Testis (tissue), 3 donors: ENCODE results near the gene RAD1. TPM values are rescaled to one million over a fixed set of nuclear protein-coding genes. Genes with fewer than 3 reads are reported as not detected.
"Not testable (repeated sequence)": the region's sequence is repeated elsewhere in the genome, so short reads cannot be mapped to it uniquely, and the experiment has no call there.

ENCODE experiments used
- DNase-seq: peaks from one replicate; pipeline ENCODE4 v3.0.0-alpha.2; 2019
- H3K27ac ChIP-seq, 2 donors: fragments of 200-600 bp; sonication (generic); one replicate each; pipeline ENCODE4 v1.5.1; 2019
- H3K27me3 ChIP-seq: fragments of 200-600 bp; sonication (generic); one replicate; pipeline ENCODE4 v1.5.1; 2019
- H3K36me3 ChIP-seq: fragments of 200-600 bp; sonication (generic); one replicate; pipeline ENCODE4 v1.5.1; 2017; ENCODE audit warnings: low read depth; ENCODE audit errors: missing control alignments
- H3K4me1 ChIP-seq: fragments of 200-600 bp; sonication (generic); one replicate; pipeline ENCODE4 v1.5.1; 2019
- H3K4me3 ChIP-seq, 2 donors: fragments of 200-600 bp; sonication (generic); one replicate each; pipeline ENCODE4 v1.5.1; 2017 to 2019
- H3K9me3 ChIP-seq: fragments of 200-600 bp; sonication (generic); one replicate; pipeline ENCODE4 v1.5.1; 2017
- POLR2A ChIP-seq: fragments of 450-650 bp; IDR thresholded peaks from one replicate; pipeline ENCODE4 v1.6.1; 2017; ENCODE audit warnings: antibody characterized with exemption, mild to moderate bottlenecking, moderate library complexity
- whole genome bisulfite sequencing, 2 donors: methylation state at CpG; one replicate each; pipeline ENCODE4 v1.1.5; 2018; 5-methylcytosine and 5-hydroxymethylcytosine counted together
- intact Hi-C: fragments of 100-400 bp; cut with DNase I; formaldehyde crosslinking; loops from one replicate; pipeline ENCODE4 v1.15.1; 2023; ENCODE audit warnings: low total_unique reads
- polyA plus RNA-seq: library from polyadenylated mRNA; stranded (reverse); fragments of 350-450 nt; fragmentation: Illumina TruSeq; extraction: RNeasy Lipid Tissue Mini Kit (QIAGEN cat#74804); gene quantifications from one replicate; pipeline ENCODE4 v1.2.3, GENCODE V29; 2014; ENCODE audit warnings: low read depth, low replicate concordance; ENCODE audit not compliant: insufficient read depth
- total RNA-seq, 2 donors: library from RNA; depleted of rRNA; stranded (reverse); fragments of >200 nt; gene quantifications; one replicate each; pipeline ENCODE4 v1.2.3, GENCODE V29; 2016
- TF ChIP-seq, protein P1 (sequence below), 3 experiments: fragments of 450-650 bp in 2 of 3; fragments of 200-600 bp in 1 of 3; sonication (generic) in 1 of 3; IDR thresholded peaks; one replicate each; pipeline ENCODE4 v1.5.1; 2016 to 2019; ENCODE audit warnings: antibody characterized with exemption in 3 of 3, mild to moderate bottlenecking in 2 of 3, moderate library complexity in 1 of 3

Gene RAD1
- total and polyA plus RNA-seq, 3 donors from 2014 or later: 41.4 to 45.7 (median 45.5) TPM

DNA sequence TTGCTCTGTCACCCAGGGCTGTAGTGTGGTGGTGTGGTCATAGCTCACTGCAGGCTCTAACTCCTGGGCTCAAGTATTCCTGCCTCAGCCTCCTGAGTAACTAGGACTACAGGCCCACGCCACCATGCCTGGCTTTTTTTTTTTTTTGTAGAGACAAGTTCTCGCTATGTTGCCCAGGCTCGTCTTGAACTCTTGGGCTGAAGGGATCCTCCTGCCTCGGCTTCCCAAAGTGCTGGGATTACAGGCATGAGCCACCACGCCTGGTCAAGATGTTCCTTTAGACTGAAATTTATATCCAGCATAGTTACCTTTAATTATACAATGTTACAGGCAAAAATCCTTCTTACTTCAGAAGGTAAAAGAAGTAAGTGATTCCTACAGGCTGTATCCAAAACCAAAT is 12.5 kb upstream of the RAD1 start:
- Histone ChIP-seq H3K27me3 (no peaks in the 10 kb centered on the region), H3K27ac (no peak overlapping the region), H3K4me1 (peaks cover 15% of the 10 kb centered on the region), H3K36me3 (no peaks in the 10 kb centered on the region), H3K9me3 (no peaks in the 10 kb centered on the region), H3K4me3 (no peak overlapping the region)
- TF ChIP-seq, protein P1, sequence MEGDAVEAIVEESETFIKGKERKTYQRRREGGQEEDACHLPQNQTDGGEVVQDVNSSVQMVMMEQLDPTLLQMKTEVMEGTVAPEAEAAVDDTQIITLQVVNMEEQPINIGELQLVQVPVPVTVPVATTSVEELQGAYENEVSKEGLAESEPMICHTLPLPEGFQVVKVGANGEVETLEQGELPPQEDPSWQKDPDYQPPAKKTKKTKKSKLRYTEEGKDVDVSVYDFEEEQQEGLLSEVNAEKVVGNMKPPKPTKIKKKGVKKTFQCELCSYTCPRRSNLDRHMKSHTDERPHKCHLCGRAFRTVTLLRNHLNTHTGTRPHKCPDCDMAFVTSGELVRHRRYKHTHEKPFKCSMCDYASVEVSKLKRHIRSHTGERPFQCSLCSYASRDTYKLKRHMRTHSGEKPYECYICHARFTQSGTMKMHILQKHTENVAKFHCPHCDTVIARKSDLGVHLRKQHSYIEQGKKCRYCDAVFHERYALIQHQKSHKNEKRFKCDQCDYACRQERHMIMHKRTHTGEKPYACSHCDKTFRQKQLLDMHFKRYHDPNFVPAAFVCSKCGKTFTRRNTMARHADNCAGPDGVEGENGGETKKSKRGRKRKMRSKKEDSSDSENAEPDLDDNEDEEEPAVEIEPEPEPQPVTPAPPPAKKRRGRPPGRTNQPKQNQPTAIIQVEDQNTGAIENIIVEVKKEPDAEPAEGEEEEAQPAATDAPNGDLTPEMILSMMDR (IDR thresholded peaks at IDR 0.05): no peak
- TF ChIP-seq POLR2A: no peak
- intact Hi-C loops: no loop called here
- WGBS, 2 donors: 88 to 91% methylated on average over 5 of the region's 5 CpGs
- DNase-seq: no peak

DNA sequence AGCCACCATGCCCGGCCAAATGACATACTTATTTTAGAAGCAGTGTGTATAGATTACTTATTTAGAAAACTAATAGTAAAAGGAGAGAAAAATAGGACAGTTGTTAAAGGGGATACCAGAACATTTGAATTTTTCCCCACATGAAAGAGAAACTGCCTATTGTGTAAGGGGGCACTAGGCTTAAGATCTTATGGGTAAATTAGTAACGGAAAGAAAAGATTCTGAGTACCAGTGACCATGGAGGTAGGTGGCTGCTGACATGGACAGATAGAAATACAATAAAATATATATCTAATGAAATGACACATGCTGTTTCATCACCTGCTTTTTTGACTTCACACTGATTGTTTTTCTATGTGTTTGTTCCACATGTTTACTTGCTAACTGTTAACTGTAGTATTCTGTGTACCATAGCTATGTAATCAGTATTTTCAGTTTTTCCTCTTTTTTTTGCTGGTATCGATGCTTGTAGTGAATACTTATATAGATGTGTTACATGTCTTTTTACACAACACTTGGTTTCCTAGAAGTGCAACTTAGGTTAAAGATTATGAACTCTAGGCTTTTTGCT is 11.1 kb upstream of the RAD1 start:
- no peak for DNase-seq
- no peaks in the 10 kb centered on the region for H3K27me3 ChIP-seq
- H3K36me3 ChIP-seq: no peaks in the 10 kb centered on the region
- no peak overlapping the region for H3K27ac ChIP-seq
- WGBS, 2 donors: 89 to 93% methylated on average over 3 of the region's 3 CpGs
- TF ChIP-seq, protein P1 (IDR thresholded peaks at IDR 0.05): no peak
- no peak for TF ChIP-seq POLR2A
- intact Hi-C loops: no loop called here
- peaks cover 12% of the 10 kb centered on the region for H3K4me1 ChIP-seq
- H3K4me3 ChIP-seq: no peak overlapping the region
- no peaks in the 10 kb centered on the region for H3K9me3 ChIP-seq

GRCh38 chr5:34924462-34924765 is 9.1 kb upstream of the RAD1 start:
- no peak for DNase-seq
- H3K4me1 ChIP-seq: no peaks in the 10 kb centered on the region
- TF ChIP-seq, protein P1 (IDR thresholded peaks at IDR 0.05): no peak
- no peak for TF ChIP-seq POLR2A
- H3K27me3 ChIP-seq: no peaks in the 10 kb centered on the region
- no peak overlapping the region for H3K4me3 ChIP-seq
- H3K27ac ChIP-seq: no peak overlapping the region
- no peaks in the 10 kb centered on the region for H3K36me3 ChIP-seq
- intact Hi-C loops: no loop called here
- H3K9me3 ChIP-seq: no peaks in the 10 kb centered on the region

DNA sequence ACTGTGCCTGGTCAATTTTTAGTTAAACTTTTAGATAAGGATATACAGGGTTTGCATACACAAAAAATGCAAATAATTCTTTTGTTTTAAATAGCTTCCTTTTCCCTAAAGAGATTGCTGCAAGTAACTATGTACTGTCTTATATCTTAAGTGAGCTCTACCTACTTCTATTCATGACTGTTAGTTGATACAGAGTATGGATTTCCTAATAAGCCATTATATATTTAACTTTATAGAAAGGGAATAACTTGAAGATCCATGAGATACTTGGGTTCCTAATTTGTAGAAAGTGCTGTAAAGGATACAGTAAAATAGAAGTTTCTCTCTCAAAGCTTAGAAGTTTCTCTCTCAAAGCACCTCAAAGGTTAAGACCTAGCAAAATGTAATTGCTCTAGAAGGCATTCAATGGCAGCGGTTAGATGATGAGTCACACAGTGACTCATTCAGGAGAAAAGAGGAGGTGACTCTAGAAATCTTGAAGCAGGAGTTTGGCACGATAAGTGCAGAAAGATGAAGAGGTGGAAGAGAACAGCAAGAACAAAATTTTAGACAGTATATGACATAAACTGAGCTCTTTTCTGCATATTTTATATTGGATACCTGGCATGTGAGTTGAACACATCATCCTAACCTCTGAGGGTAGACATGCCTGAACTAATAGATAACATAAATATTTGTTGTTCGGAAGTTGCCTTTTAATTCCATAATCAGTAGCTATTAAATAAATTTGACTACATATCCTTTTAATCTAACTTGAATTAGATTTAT is 8.6 kb upstream of the RAD1 start:
- no peaks in the 10 kb centered on the region for H3K27me3 ChIP-seq
- TF ChIP-seq, protein P1 (IDR thresholded peaks at IDR 0.05): no peak
- no peak for TF ChIP-seq POLR2A
- no peak overlapping the region for H3K27ac ChIP-seq
- no peak for DNase-seq
- no peak overlapping the region for H3K4me3 ChIP-seq
- no peaks in the 10 kb centered on the region for H3K4me1 ChIP-seq
- 61 to 62% methylated on average over 3 of the region's 3 CpGs for WGBS, 2 donors
- no peaks in the 10 kb centered on the region for H3K9me3 ChIP-seq
- intact Hi-C loops: no loop called here
- H3K36me3 ChIP-seq: no peaks in the 10 kb centered on the region

DNA sequence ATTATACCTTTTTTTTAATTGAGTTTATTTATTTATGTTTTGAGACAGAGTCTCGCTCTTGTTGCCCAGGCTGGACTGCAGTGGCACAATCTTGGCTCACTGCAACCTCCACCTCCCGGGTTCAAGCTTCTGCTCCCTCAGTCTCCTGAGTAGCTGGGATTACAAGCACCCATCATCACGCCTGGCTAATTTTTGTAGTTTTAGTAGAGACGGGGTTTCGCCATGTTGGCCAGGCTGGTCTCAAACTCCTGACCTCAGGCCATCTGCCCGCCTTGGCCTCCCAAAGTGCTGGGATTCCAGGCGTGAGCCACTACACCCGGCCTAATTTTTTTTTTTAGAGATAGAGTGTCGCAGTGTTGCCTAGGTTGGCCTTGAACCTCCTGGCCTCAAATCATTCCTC is 8.0 kb upstream of the RAD1 start:
- H3K4me3 ChIP-seq, H3K27me3 ChIP-seq, H3K27ac ChIP-seq, H3K9me3 ChIP-seq, H3K36me3 ChIP-seq, intact Hi-C loops, DNase-seq, H3K4me1 ChIP-seq: not testable (repeated sequence)
- WGBS, 2 donors: 82 to 87% methylated on average over 9 of the region's 9 CpGs
